IMR-90 (cell line): ENCODE measurements around the gene C12orf57. TPM values are rescaled to one million over a fixed set of nuclear protein-coding genes. Genes with fewer than 3 reads are reported as not detected.
A peak's percentile ranks its signal among the peaks of the same experiment; 100 is the strongest.

ENCODE experiments used
- ATAC-seq: fragments of 200-7000 bp; cut with Tn5 transposase; 2 replicates; pipeline ENCODE4 v1.9.1; 2020; ENCODE audit warnings: low read depth, mild to moderate bottlenecking, moderate library complexity
- BruUV-seq: library from RNA; stranded (reverse); fragments of 400-500 nt; replicated peaks from 2 replicates; lab custom pipeline; 2021; lab: Mats Ljungman, UMichigan
- CTCF ChIA-PET: fragments of 300-600 bp; formaldehyde crosslinking; extraction: SDS; loops from one replicate; lab custom pipeline; 2021; ENCODE audit warnings: antibody characterized with exemption; lab: Yijun Ruan, JAX
- POLR2A ChIA-PET: fragments of 300-600 bp; sonication (Branson Sonifier 250); formaldehyde crosslinking; loops from one replicate; lab custom pipeline; 2022; ENCODE audit warnings: antibody characterized with exemption; ENCODE audit not compliant: unreplicated experiment; lab: Charles Lee
- DNase-seq: peaks from one replicate; pipeline ENCODE4 v3.0.0; 2013
- H2AFZ ChIP-seq: replicated peaks from 2 replicates; pipeline ENCODE3; 2013; ENCODE audit warnings: low read length, mild to moderate bottlenecking; ENCODE audit not compliant: poor library complexity
- H2AK5ac ChIP-seq: 2 replicates; pipeline ENCODE4 v1.6.1; 2013; ENCODE audit warnings: low read depth, low read length, inconsistent platforms
- H2AK9ac ChIP-seq: replicated peaks from 2 replicates; pipeline ENCODE3; 2013; ENCODE audit warnings: mild to moderate bottlenecking, low read depth, low read length, moderate library complexity; ENCODE audit not compliant: poor library complexity
- H2BK120ac ChIP-seq: 2 replicates; pipeline ENCODE4 v1.6.1; 2013; ENCODE audit warnings: low read depth, low read length, inconsistent platforms
- H2BK15ac ChIP-seq: 3 replicates; pipeline ENCODE4 v1.6.1; 2013; ENCODE audit warnings: low read depth, low read length, inconsistent platforms
- H2BK20ac ChIP-seq: 2 replicates; pipeline ENCODE4 v1.6.1; 2013; ENCODE audit warnings: low read depth, mild to moderate bottlenecking, inconsistent platforms, low read length, moderate library complexity
- H2BK5ac ChIP-seq: 2 replicates; pipeline ENCODE4 v1.6.1; 2013; ENCODE audit warnings: mild to moderate bottlenecking, low read depth, low read length, inconsistent platforms; ENCODE audit not compliant: poor library complexity, severe bottlenecking
- H3K14ac ChIP-seq: replicated peaks from 2 replicates; pipeline ENCODE4 v1.6.1; 2013; ENCODE audit warnings: low read depth, low read length, inconsistent platforms
- H3K18ac ChIP-seq: 2 replicates; pipeline ENCODE4 v1.6.1; 2013; ENCODE audit warnings: low read depth, low read length, control low read depth
- H3K23ac ChIP-seq: 2 replicates; pipeline ENCODE4 v1.6.1; 2013; ENCODE audit warnings: low read depth, low read length, inconsistent platforms
- H3K27ac ChIP-seq: 2 replicates; pipeline ENCODE4 v1.5.1; 2013; ENCODE audit warnings: mild to moderate bottlenecking, control low read depth, low read length; ENCODE audit not compliant: insufficient read depth
- H3K27me3 ChIP-seq: 2 replicates; pipeline ENCODE4 v1.6.1; 2013; ENCODE audit warnings: low read length; ENCODE audit not compliant: control insufficient read depth, insufficient read depth
- H3K36me3 ChIP-seq: 2 replicates; pipeline ENCODE4 v1.6.1; 2013; ENCODE audit warnings: low read length, mixed read lengths; ENCODE audit not compliant: control insufficient read depth, insufficient read depth
- H3K4ac ChIP-seq: 2 replicates; pipeline ENCODE4 v1.6.1; 2013; ENCODE audit warnings: low read depth, low read length, inconsistent platforms
- H3K4me1 ChIP-seq: 2 replicates; pipeline ENCODE4 v1.6.1; 2013; ENCODE audit warnings: low read length, mixed read lengths; ENCODE audit not compliant: control insufficient read depth, insufficient read depth
- H3K4me2 ChIP-seq: 2 replicates; pipeline ENCODE4 v1.6.1; 2013; ENCODE audit warnings: low read depth, mild to moderate bottlenecking, control low read depth, low read length, moderate library complexity
- H3K4me3 ChIP-seq: 2 replicates; pipeline ENCODE4 v1.5.1; 2013; ENCODE audit warnings: low read depth, mild to moderate bottlenecking, control low read depth, low read length, moderate library complexity; ENCODE audit not compliant: insufficient read depth
- H3K56ac ChIP-seq: 2 replicates; pipeline ENCODE4 v1.6.1; 2013; ENCODE audit warnings: low read length, inconsistent platforms; ENCODE audit not compliant: insufficient read depth; ENCODE audit errors: extremely low read depth
- H3K79me1 ChIP-seq, 2 experiments: 2 replicates each; pipeline ENCODE4 v1.6.1; 2013; ENCODE audit warnings: low read length in 2 of 2, inconsistent platforms in 1 of 2, low read depth in 1 of 2
- H3K9ac ChIP-seq: 2 replicates; pipeline ENCODE4 v1.6.1; 2013; ENCODE audit warnings: low read depth, low read length, control low read depth
- H3K9me1 ChIP-seq: 2 replicates; pipeline ENCODE4 v1.6.1; 2013; ENCODE audit warnings: low read length, inconsistent platforms; ENCODE audit not compliant: insufficient read depth
- H3K9me3 ChIP-seq: 2 replicates; pipeline ENCODE4 v1.6.1; 2013; ENCODE audit warnings: low read length; ENCODE audit not compliant: control insufficient read depth, insufficient read depth
- H4K20me1 ChIP-seq: 2 replicates; pipeline ENCODE4 v1.6.1; 2013; ENCODE audit warnings: low read length, inconsistent platforms; ENCODE audit not compliant: insufficient read depth
- H4K5ac ChIP-seq: 2 replicates; pipeline ENCODE4 v1.6.1; 2013; ENCODE audit warnings: mild to moderate bottlenecking, low read depth, low read length, control low read depth
- H4K8ac ChIP-seq, 2 experiments: 2 replicates each; pipeline ENCODE4 v1.6.1; 2013; ENCODE audit warnings: low read depth in 2 of 2, low read length in 2 of 2, control low read depth in 1 of 2, inconsistent platforms in 1 of 2
- H4K91ac ChIP-seq: 2 replicates; pipeline ENCODE4 v1.6.1; 2013; ENCODE audit warnings: low read depth, low read length, inconsistent platforms; ENCODE audit not compliant: insufficient read depth
- BHLHE40 ChIP-seq: fragments of 150-350 bp; IDR thresholded peaks from 2 replicates; pipeline ENCODE4 v1.6.1; 2016; ENCODE audit warnings: mild to moderate bottlenecking, low read depth, low read length
- CTCF ChIP-seq: conservative IDR thresholded peaks from 2 replicates; pipeline ENCODE4 v1.5.1; 2012; ENCODE audit warnings: mild to moderate bottlenecking, low read depth, low read length, improper control_type of control experiment
- FOS ChIP-seq: fragments of 150-350 bp; IDR thresholded peaks from 2 replicates; pipeline ENCODE4 v1.6.1; 2016; ENCODE audit warnings: low read depth, low read length
- MAFK ChIP-seq: IDR thresholded peaks from 2 replicates; pipeline ENCODE4 v1.6.1; 2012; ENCODE audit warnings: low read depth, low read length, improper control_type of control experiment
- RAD21 ChIP-seq: IDR thresholded peaks from 2 replicates; pipeline ENCODE4 v1.6.1; 2012; ENCODE audit warnings: low read length, improper control_type of control experiment
- RCOR1 ChIP-seq: IDR thresholded peaks from 2 replicates; pipeline ENCODE4 v1.6.1; 2012; ENCODE audit warnings: mild to moderate bottlenecking, low read length, improper control_type of control experiment; ENCODE audit not compliant: insufficient replicate concordance
- SMC3 ChIP-seq: fragments of 150-350 bp; IDR thresholded peaks from 2 replicates; pipeline ENCODE4 v1.6.1; 2016; ENCODE audit warnings: low read depth, mild to moderate bottlenecking, antibody characterized with exemption, low read length, moderate library complexity
- USF2 ChIP-seq: fragments of 150-350 bp; IDR thresholded peaks from 2 replicates; pipeline ENCODE4 v1.6.1; 2017; ENCODE audit warnings: mild to moderate bottlenecking, antibody characterized with exemption, low read length, low read depth
- WGBS, 2 experiments: methylation state at CpG; one replicate each; pipeline versions ENCODE4 v1.1.5 to v1.1.7; 2013; ENCODE audit warnings: missing lambda C conversion rate in 2 of 2; ENCODE audit not compliant: insufficient read length in 1 of 2; ENCODE audit errors: extremely low coverage in 2 of 2; 5-methylcytosine and 5-hydroxymethylcytosine counted together
- dilution Hi-C: fragments of 300-500 bp; cut with HindIII; formaldehyde crosslinking; loops from one replicate; pipeline ENCODE4 v1.14.3; 2018; ENCODE audit warnings: low sequenced_read_pairs; ENCODE audit not compliant: unreplicated experiment
- in situ Hi-C: fragments of 300-500 bp; cut with MboI; formaldehyde crosslinking; loops from 3 replicates; pipeline ENCODE4 v1.14.3; 2019; ENCODE audit warnings: low sequenced_read_pairs, inconsistent platforms, mixed read lengths
- intact Hi-C: fragments of 100-400 bp; cut with micrococcal nuclease; formaldehyde crosslinking; loops from 2 replicates; pipeline ENCODE4 v1.10.0; 2022
- polyA plus RNA-seq, 3 experiments: library from polyadenylated mRNA; depleted of rRNA; stranded (reverse); fragments of >200 nt; gene quantifications; 2 replicates each; pipeline ENCODE4 v1.2.3, GENCODE V29; 2012; ENCODE audit warnings: low replicate concordance in 1 of 3
- total RNA-seq: library from RNA; depleted of rRNA; stranded (reverse); fragments of >200 nt; gene quantifications from 2 replicates; pipeline ENCODE4 v1.2.3, GENCODE V29; 2012

The C12orf57 gene
- total and polyA plus RNA-seq, 2 of the 4 experiments (the other 2 are of a cell fraction) = 238 to 530 TPM

- in situ Hi-C loops (no loop called here), intact Hi-C loops (no loop called here), dilution Hi-C loops (no loop called here)
- H3K36me3 ChIP-seq = peaks cover 41% of the 10 kb centered on the region
- H3K79me1 ChIP-seq = peaks cover 22 to 31% of the 10 kb centered on the region in 2 experiments; a peak in 3 of 4 replicates
- no peak overlapping the region for H3K9ac ChIP-seq
- H2BK5ac ChIP-seq = no peak overlapping the region
- no peak overlapping the region for H2BK20ac ChIP-seq
- DNase-seq = no peak
- H2BK15ac ChIP-seq = no peak overlapping the region
- H3K4me2 ChIP-seq = no peak overlapping the region
- ChIA-PET CTCF (interaction anchor here (1.1 kb wide), 1 partner anchor 10 kb away, joined by 3 read pairs; no protein-coding TSS in a partner anchor), POLR2A (no interaction called here)
- H3K4ac ChIP-seq = no peak overlapping the region
- no TSS peak for BruUV-seq
- TF ChIP-seq SMC3 (no peak), USF2 (no peak), RAD21 (no peak), FOS (no peak), CTCF (no peak), MAFK (no peak), BHLHE40 (no peak), RCOR1 (no peak)
- peaks cover 6% of the 10 kb centered on the region; the same call in 1 of the 2 replicates for H3K9me1 ChIP-seq
- no peak overlapping the region for H2AFZ ChIP-seq
- 90% methylated on average over 4 of the region's 9 CpGs; no CpG with 5 or more reads in 1 of the 2 experiments for WGBS, 2 experiments
- no peak overlapping the region for H3K18ac ChIP-seq
- H3K14ac ChIP-seq = no peak overlapping the region
- H3K4me1 ChIP-seq = peaks cover 22% of the 10 kb centered on the region
- no peak overlapping the region for H4K8ac ChIP-seq
- H4K20me1 ChIP-seq = no peaks in the 10 kb centered on the region; the same call in 1 of the 2 replicates
- no peak overlapping the region for H3K23ac ChIP-seq
- no peaks in the 10 kb centered on the region for H3K9me3 ChIP-seq
- H3K4me3 ChIP-seq = no peak overlapping the region
- H3K27me3 ChIP-seq = no peaks in the 10 kb centered on the region
- H2AK5ac ChIP-seq = no peak overlapping the region
- peak overlapping the region; percentile 66 for H2AK9ac ChIP-seq
- H3K27ac ChIP-seq = no peak overlapping the region
- H2BK120ac ChIP-seq = no peak overlapping the region
- no peak overlapping the region for H4K5ac ChIP-seq
- no peak overlapping the region for H3K56ac ChIP-seq
- no peak for ATAC-seq
- H4K91ac ChIP-seq = no peak overlapping the region
Observed at GRCh38 chr12:6921996-6922946, 21.6 kb upstream of the C12orf57 start.
